ENCODE results near the gene TTC7B.

The TTC7B gene

GRCh38 chr14:90626550-90626949 is 189.7 kb downstream of the TTC7B start:
- TF ChIP-seq FOXP2 (optimal IDR thresholded peaks at IDR 0.05; ENCODE audit: borderline replicate concordance, extremely low read depth, extremely low read length, insufficient read depth) (no peak), TAF1 (IDR thresholded peaks at IDR 0.05; ENCODE audit: borderline replicate concordance, insufficient read depth, low read length) (no peak), REST (IDR thresholded peaks at IDR 0.05; ENCODE audit: insufficient read depth in 1 of 2, low read depth in 2 of 2, low read length in 2 of 2) (no peak)

DNA sequence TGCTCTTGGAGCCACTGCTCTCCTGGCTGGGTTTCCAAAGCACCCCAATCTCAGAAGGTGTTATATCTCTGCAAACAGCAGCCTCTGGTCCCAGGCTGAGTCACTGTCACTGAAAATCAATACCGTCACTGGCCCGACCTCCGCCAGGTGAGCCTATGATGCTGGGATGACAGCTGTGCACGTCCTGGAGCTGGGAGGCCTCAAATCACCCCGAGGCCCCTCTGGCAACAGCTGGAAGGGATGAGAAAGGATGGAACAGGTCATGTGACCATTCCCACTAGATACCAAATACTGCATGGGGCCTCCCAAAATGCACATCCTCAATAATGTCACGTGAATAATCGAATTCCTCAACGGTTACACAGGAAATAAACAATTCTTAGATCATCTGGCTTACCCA is 190.8 kb downstream of the TTC7B start:
- TF ChIP-seq TAF1 (IDR thresholded peaks at IDR 0.05; ENCODE audit: borderline replicate concordance, insufficient read depth, low read length) (no peak), REST (IDR thresholded peaks at IDR 0.05; ENCODE audit: insufficient read depth in 1 of 2, low read depth in 2 of 2, low read length in 2 of 2) (no peak), POLR2AphosphoS5 (IDR thresholded peaks at IDR 0.05; ENCODE audit: low read depth, low read length) (no peak), FOXP2 (optimal IDR thresholded peaks at IDR 0.05; ENCODE audit: borderline replicate concordance, extremely low read depth, extremely low read length, insufficient read depth) (no peak)

- TF ChIP-seq POLR2AphosphoS5 (IDR thresholded peaks at IDR 0.05; ENCODE audit: low read depth, low read length) (no peak), REST (IDR thresholded peaks at IDR 0.05; ENCODE audit: insufficient read depth in 1 of 2, low read depth in 2 of 2, low read length in 2 of 2) (no peak), FOXP2 (optimal IDR thresholded peaks at IDR 0.05; ENCODE audit: borderline replicate concordance, extremely low read depth, extremely low read length, insufficient read depth) (no peak), SIN3A (IDR thresholded peaks at IDR 0.05; ENCODE audit: borderline replicate concordance, insufficient read depth, low read length) (no peak), TAF1 (IDR thresholded peaks at IDR 0.05; ENCODE audit: borderline replicate concordance, insufficient read depth, low read length) (no peak)
These were observed 191.4 kb downstream of the TTC7B start for GRCh38 chr14:90624732-90625400.

- no peak for TF ChIP-seq REST (IDR thresholded peaks at IDR 0.05; ENCODE audit: insufficient read depth in 1 of 2, low read depth in 2 of 2, low read length in 2 of 2)
- no peak for TF ChIP-seq FOXP2 (optimal IDR thresholded peaks at IDR 0.05; ENCODE audit: borderline replicate concordance, extremely low read depth, extremely low read length, insufficient read depth)
- TF ChIP-seq SIN3A (IDR thresholded peaks at IDR 0.05; ENCODE audit: borderline replicate concordance, insufficient read depth, low read length) = no peak
- TF ChIP-seq POLR2AphosphoS5 (IDR thresholded peaks at IDR 0.05; ENCODE audit: low read depth, low read length) = no peak
- no peak for TF ChIP-seq TAF1 (IDR thresholded peaks at IDR 0.05; ENCODE audit: borderline replicate concordance, insufficient read depth, low read length)
These were observed 192.0 kb downstream of the TTC7B start for GRCh38 chr14:90624227-90624626.

- TF ChIP-seq REST (IDR thresholded peaks at IDR 0.05; ENCODE audit: insufficient read depth in 1 of 2, low read depth in 2 of 2, low read length in 2 of 2) = no peak
- TF ChIP-seq TAF1 (IDR thresholded peaks at IDR 0.05; ENCODE audit: borderline replicate concordance, insufficient read depth, low read length) = no peak
- TF ChIP-seq SIN3A (IDR thresholded peaks at IDR 0.05; ENCODE audit: borderline replicate concordance, insufficient read depth, low read length) = no peak
- TF ChIP-seq FOXP2 (optimal IDR thresholded peaks at IDR 0.05; ENCODE audit: borderline replicate concordance, extremely low read depth, extremely low read length, insufficient read depth) = no peak
- TF ChIP-seq POLR2AphosphoS5 (IDR thresholded peaks at IDR 0.05; ENCODE audit: low read depth, low read length) = no peak
These were observed 195.0 kb downstream of the TTC7B start for GRCh38 chr14:90621201-90621600.
